HepG2 (cell line): ENCODE data around the gene CERS1. TPM values are rescaled to one million over a fixed set of nuclear protein-coding genes. Genes with fewer than 3 reads are reported as not detected.
A peak's percentile ranks its signal among the peaks of the same experiment; 100 is the strongest.

Source experiments
- ATAC-seq: fragments of 200-7000 bp; cut with Tn5 transposase; 3 replicates; pipeline ENCODE4 v1.9.1; 2020; ENCODE audit warnings: mild to moderate bottlenecking, moderate library complexity
- BruUV-seq: library from RNA; stranded (reverse); fragments of 400-500 nt; replicated peaks from 2 replicates; lab custom pipeline; 2021; lab: Mats Ljungman, UMichigan
- CTCF ChIA-PET: fragments of 300-600 bp; formaldehyde crosslinking; extraction: SDS; loops from one replicate; lab custom pipeline; 2021; ENCODE audit warnings: low total read pairs, inconsistent platforms, low intra/inter-chr PET ratio; lab: Yijun Ruan, JAX
- POLR2A ChIA-PET: fragments of 350-600 bp; sonication (Branson Sonifier 250); formaldehyde crosslinking; loops from one replicate; lab custom pipeline; 2020; ENCODE audit warnings: antibody characterized with exemption, inconsistent platforms; lab: Yijun Ruan, JAX
- DNase-seq: peaks from one replicate; pipeline ENCODE4 v3.0.0-alpha.2; 2015; ENCODE audit warnings: low spot score
- FAIRE-seq: peaks from 3 replicates; lab custom pipeline; 2011; peaks lifted over from hg19 to GRCh38; lab: Jason Lieb, UNC
- H2AFZ ChIP-seq: one replicate; pipeline ENCODE4 v1.6.1; 2011; ENCODE audit warnings: low read length, inconsistent platforms
- H3K27ac ChIP-seq: fragments of 300-600 bp; 3 replicates; pipeline ENCODE4 v1.8.0; 2011; ENCODE audit warnings: mixed run types, mild to moderate bottlenecking, mixed read lengths, low read length, inconsistent platforms; ENCODE audit not compliant: insufficient read depth; ENCODE audit errors: extremely low read length
- H3K27me3 ChIP-seq, 2 experiments: fragments of 200-600 bp in 1 of 2; 2 replicates in 1 of 2; 3 replicates in 1 of 2; pipeline versions ENCODE4 v1.6.0 to v1.8.0; 2011; ENCODE audit warnings: low read length in 2 of 2, mild to moderate bottlenecking in 2 of 2, moderate library complexity in 2 of 2, inconsistent platforms in 1 of 2; ENCODE audit not compliant: insufficient read depth in 2 of 2, control insufficient read depth in 1 of 2
- H3K36me3 ChIP-seq, 2 experiments: fragments of 200-600 bp in 1 of 2; replicated peaks in 1 of 2; 2 replicates in 1 of 2; 3 replicates in 1 of 2; pipeline versions ENCODE4 v1.5.1 to v1.8.0; 2011; ENCODE audit warnings: low read length in 2 of 2, inconsistent platforms in 1 of 2; ENCODE audit not compliant: insufficient read depth in 2 of 2, control insufficient read depth in 1 of 2
- H3K4me1 ChIP-seq: 2 replicates; pipeline ENCODE4 v1.5.1; 2012; ENCODE audit warnings: low read length, inconsistent platforms; ENCODE audit not compliant: insufficient read depth
- H3K4me2 ChIP-seq: 2 replicates; pipeline ENCODE4 v1.6.0; 2011; ENCODE audit warnings: low read depth, low read length, inconsistent platforms
- H3K4me3 ChIP-seq, 3 experiments: fragments of 200-600 bp in 1 of 3; sonication (generic), shearing (Covaris generic) in 1 of 3; replicated peaks in 1 of 3; 2 replicates each; pipeline ENCODE4 v1.5.1; 2011 to 2016; ENCODE audit warnings: low read length in 3 of 3, inconsistent platforms in 2 of 3, low read depth in 2 of 3, mild to moderate bottlenecking in 2 of 3, control low read depth in 1 of 3, mixed read lengths in 1 of 3; ENCODE audit not compliant: insufficient read depth in 1 of 3
- H3K79me2 ChIP-seq: one replicate; pipeline ENCODE4 v1.6.1; 2011; ENCODE audit warnings: low read length, inconsistent platforms; ENCODE audit not compliant: insufficient read depth
- H3K9ac ChIP-seq: 2 replicates; pipeline ENCODE4 v1.6.0; 2011; ENCODE audit warnings: mild to moderate bottlenecking, low read depth, low read length, inconsistent platforms; ENCODE audit not compliant: insufficient read depth
- H3K9me3 ChIP-seq: 2 replicates; pipeline ENCODE4 v1.5.1; 2012; ENCODE audit warnings: mild to moderate bottlenecking, low read length
- H4K20me1 ChIP-seq: 2 replicates; pipeline ENCODE4 v1.6.0; 2011; ENCODE audit warnings: inconsistent platforms, mild to moderate bottlenecking, low read length, moderate library complexity; ENCODE audit not compliant: insufficient read depth
- ATF3 ChIP-seq: sonication (generic); formaldehyde crosslinking; IDR thresholded peaks from 2 replicates; pipeline ENCODE4 v1.4.0; 2020; ENCODE audit warnings: missing genetic modification reagents
- GABPB1 ChIP-seq: IDR thresholded peaks from 2 replicates; pipeline ENCODE4 v1.6.1; 2016; ENCODE audit warnings: mild to moderate bottlenecking, missing genetic modification reagents, moderate library complexity, missing compliant biosample characterization
- HNRNPH1 ChIP-seq: fragments of 200-400 bp; formaldehyde crosslinking; optimal IDR thresholded peaks from 2 replicates; pipeline ENCODE3; 2017; ENCODE audit warnings: mild to moderate bottlenecking, low read depth, low read length
- KDM5B ChIP-seq: sonication (generic); formaldehyde crosslinking; IDR thresholded peaks from 2 replicates; pipeline ENCODE4 v1.4.0; 2020; ENCODE audit warnings: missing genetic modification reagents, mild to moderate bottlenecking, borderline replicate concordance
- NONO ChIP-seq, 2 experiments: fragments of 450-650 bp in 1 of 2; sonication (generic) in 1 of 2; formaldehyde crosslinking in 1 of 2; IDR thresholded peaks in 1 of 2; conservative IDR thresholded peaks in 1 of 2; 2 replicates each; pipeline versions ENCODE4 v1.6.1 to v1.8.0; 2017 to 2022; ENCODE audit warnings: mild to moderate bottlenecking in 1 of 2, missing genetic modification reagents in 1 of 2, moderate library complexity in 1 of 2
- PTBP1 ChIP-seq: fragments of 200-400 bp; formaldehyde crosslinking; IDR thresholded peaks from 2 replicates; pipeline ENCODE4 v1.6.1; 2018; ENCODE audit warnings: low read length, low read depth; ENCODE audit not compliant: poor library complexity, severe bottlenecking
- REL ChIP-seq: sonication (generic); formaldehyde crosslinking; conservative IDR thresholded peaks from 2 replicates; pipeline ENCODE4 v1.8.0; 2022; ENCODE audit warnings: mild to moderate bottlenecking, missing genetic modification reagents, moderate library complexity
- SAP130 ChIP-seq: IDR thresholded peaks from 2 replicates; pipeline ENCODE4 v1.6.1; 2016; ENCODE audit warnings: low read depth
- TRAFD1 ChIP-seq: sonication (generic); formaldehyde crosslinking; IDR thresholded peaks from 2 replicates; pipeline ENCODE4 v1.5.1; 2020; ENCODE audit warnings: missing genetic modification reagents, mild to moderate bottlenecking, borderline replicate concordance
- ZBTB34 ChIP-seq: sonication (generic); formaldehyde crosslinking; IDR thresholded peaks from 2 replicates; pipeline ENCODE4 v1.8.0; 2022; ENCODE audit warnings: mild to moderate bottlenecking, missing genetic modification reagents
- ZMYM3 ChIP-seq: sonication (generic); formaldehyde crosslinking; IDR thresholded peaks from 2 replicates; pipeline ENCODE4 v1.5.1; 2020; ENCODE audit warnings: mild to moderate bottlenecking, missing genetic modification reagents
- ZNF460 ChIP-seq: sonication (generic); formaldehyde crosslinking; IDR thresholded peaks from 2 replicates; pipeline ENCODE4 v1.5.1; 2020; ENCODE audit warnings: missing genetic modification reagents, mild to moderate bottlenecking, borderline replicate concordance
- ZSCAN30 ChIP-seq: sonication (generic); formaldehyde crosslinking; IDR thresholded peaks from 2 replicates; pipeline ENCODE4 v1.5.0; 2020; ENCODE audit warnings: mild to moderate bottlenecking, missing genetic modification reagents
- ZSCAN31 ChIP-seq: sonication (generic); formaldehyde crosslinking; IDR thresholded peaks from 2 replicates; pipeline ENCODE4 v1.5.0; 2020; ENCODE audit warnings: low read depth, mild to moderate bottlenecking, missing genetic modification reagents
- WGBS: methylation state at CpG from one replicate; pipeline ENCODE4 v1.1.6; 2017; ENCODE audit warnings: low lambda C conversion rate; 5-methylcytosine and 5-hydroxymethylcytosine counted together
- in situ Hi-C: cut with HindIII; loops from 2 replicates; pipeline ENCODE4 v1.10.0; 2017; ENCODE audit warnings: low pct_unique_long_range_greater_than_20kb; ENCODE audit not compliant: extremely low pct_ligation_motif_present
- intact Hi-C: fragments of 100-400 bp; cut with micrococcal nuclease; formaldehyde crosslinking; loops from one replicate; pipeline ENCODE4 v1.10.0; 2022; ENCODE audit not compliant: unreplicated experiment
- polyA plus RNA-seq, 8 experiments: library from polyadenylated mRNA; depleted of rRNA in 3 of 8; stranded (reverse) in 7 of 8; unstranded in 1 of 8; fragments of >200 nt; fragmentation: Illumina TruSeq in 4 of 8; extraction: Trizol in 4 of 8; gene quantifications; 2 replicates each; pipeline versions ENCODE4 v1.2.1 to v1.2.3, GENCODE V29; 2011 to 2016; ENCODE audit warnings: low read depth in 4 of 8, missing spikeins in 1 of 8, mixed read lengths in 1 of 8; ENCODE audit not compliant: insufficient read depth in 1 of 8
- total RNA-seq, 5 experiments: library from RNA; depleted of rRNA; stranded (reverse); fragments of >200 nt; fragmentation: Illumina TruSeq; extraction: Trizol; gene quantifications; 2 replicates each; pipeline ENCODE4 v1.2.3, GENCODE V29; 2016; ENCODE audit warnings: low read depth in 1 of 5
- TF ChIP-seq, protein P1 (sequence below): sonication (generic); formaldehyde crosslinking; conservative IDR thresholded peaks from 2 replicates; pipeline ENCODE4 v1.8.0; 2022; ENCODE audit warnings: mild to moderate bottlenecking, moderate library complexity, missing genetic modification reagents
- TF ChIP-seq, protein P2 (sequence below): sonication (generic); formaldehyde crosslinking; IDR thresholded peaks from 2 replicates; pipeline ENCODE4 v1.4.0; 2020; ENCODE audit warnings: mild to moderate bottlenecking, low read depth, missing genetic modification reagents

The CERS1 gene
- total and polyA plus RNA-seq, 2 of the 13 experiments (the other 11 are each of a cell fraction or from before 2014, with no cell fraction given) = 4.6 to 9.8 TPM

DNA sequence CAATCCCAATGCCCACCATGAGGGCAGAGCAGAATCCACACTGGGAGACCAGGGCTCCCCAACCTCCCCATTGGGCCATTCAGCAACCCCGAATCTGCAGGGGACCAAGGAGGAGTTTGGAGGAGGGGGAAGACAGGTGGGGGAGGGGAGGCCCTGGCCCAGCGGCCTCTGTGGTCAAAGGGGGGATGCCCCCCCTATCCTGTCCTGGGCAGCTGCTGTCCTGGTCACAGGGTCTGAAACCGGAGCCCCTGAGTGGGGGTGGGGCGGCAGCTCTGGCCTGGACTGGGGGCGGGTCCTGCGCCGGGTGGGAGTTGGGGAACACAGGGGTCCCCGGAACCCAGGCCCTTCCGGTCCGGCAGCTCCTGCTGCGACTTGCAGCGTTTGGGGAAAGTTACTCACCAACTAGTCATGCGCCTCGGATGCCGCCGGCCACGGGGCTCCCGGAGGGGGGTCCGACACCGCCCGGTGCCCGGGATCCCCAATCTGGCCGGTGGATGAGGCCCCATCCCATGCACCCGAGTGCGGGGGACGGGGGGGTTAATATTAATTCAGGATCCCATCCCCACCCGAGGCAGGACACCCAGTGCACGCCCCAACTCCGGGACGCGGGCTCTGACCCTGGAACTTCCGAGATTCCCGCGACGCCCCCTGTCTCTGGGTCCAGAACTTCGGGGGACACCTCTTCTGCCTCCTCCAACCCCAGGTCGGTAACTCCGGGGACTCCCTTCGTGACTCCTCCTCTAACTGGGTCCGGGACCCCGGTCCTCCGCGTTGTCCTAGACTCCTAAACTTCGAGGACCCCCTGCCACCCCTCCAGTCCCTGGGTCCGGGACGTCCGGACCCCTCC lies 44.2 kb upstream of the CERS1 start:
- ChIA-PET CTCF (interaction anchor here (2.7 kb wide), 1 partner anchor 47 kb away, joined by 13 read pairs; no protein-coding TSS in a partner anchor), POLR2A (interaction anchor here (1.5 to 2.8 kb wide), 2 partner anchors 12 to 21 kb away, joined by 4 to 17 read pairs; partner anchors contain the start of genes COPE and DDX49)
- H3K36me3 ChIP-seq = peaks cover 0 to 1% of the 10 kb centered on the region in 2 experiments; a peak in 1 of 5 replicates
- peak; percentile 17 for ATAC-seq
- no peak for DNase-seq
- no TSS peak for BruUV-seq
- H4K20me1 ChIP-seq = no peaks in the 10 kb centered on the region
- H3K9ac ChIP-seq = peak overlapping the region; percentile 74
- H3K27ac ChIP-seq = no peak overlapping the region
- no peaks in the 10 kb centered on the region for H3K79me2 ChIP-seq
- H3K9me3 ChIP-seq = no peaks in the 10 kb centered on the region
- no peaks in the 10 kb centered on the region for H3K27me3 ChIP-seq
- peak overlapping the region; percentile 90 for H3K4me2 ChIP-seq
- peak overlapping the region; percentile 60 to 85 (median 74) for H3K4me3 ChIP-seq
- intact Hi-C loops (no loop called here), in situ Hi-C loops (loop anchor here (5.0 kb wide), 1 partner anchor 47 kb away; no protein-coding TSS in a partner anchor)
- 42% methylated on average over 2 of the region's 47 CpGs for WGBS
- H3K4me1 ChIP-seq = peaks cover 52% of the 10 kb centered on the region
- FAIRE-seq = no peak
- H2AFZ ChIP-seq = no peak overlapping the region
- TF ChIP-seq PTBP1 (no peak), SAP130 (CRISPR knock-in tag) (peak; percentile 41; the same call in 1 of the 2 replicates), REL (CRISPR knock-in tag) (no peak), TRAFD1 (CRISPR knock-in tag) (0 out of 2 replicates have a peak, but pooled peaks have one; percentile 51), ZNF460 (no peak), ATF3 (CRISPR knock-in tag) (no peak), ZSCAN31 (CRISPR knock-in tag) (peak; percentile 14; the same call in 1 of the 2 replicates), KDM5B (0 out of 2 replicates have a peak, but pooled peaks have one; percentile 18), GABPB1 (peak; percentile 60; the same call in 1 of the 2 replicates), ZMYM3 (CRISPR knock-in tag) (no peak), HNRNPH1 (no peak), ZBTB34 (no peak), NONO (IDR thresholded peaks at IDR 0.05) (no peak), NONO (CRISPR knock-in tag; conservative IDR thresholded peaks at IDR 0.05) (no peak), ZSCAN30 (CRISPR knock-in tag) (no peak)
- TF ChIP-seq, protein P1, sequence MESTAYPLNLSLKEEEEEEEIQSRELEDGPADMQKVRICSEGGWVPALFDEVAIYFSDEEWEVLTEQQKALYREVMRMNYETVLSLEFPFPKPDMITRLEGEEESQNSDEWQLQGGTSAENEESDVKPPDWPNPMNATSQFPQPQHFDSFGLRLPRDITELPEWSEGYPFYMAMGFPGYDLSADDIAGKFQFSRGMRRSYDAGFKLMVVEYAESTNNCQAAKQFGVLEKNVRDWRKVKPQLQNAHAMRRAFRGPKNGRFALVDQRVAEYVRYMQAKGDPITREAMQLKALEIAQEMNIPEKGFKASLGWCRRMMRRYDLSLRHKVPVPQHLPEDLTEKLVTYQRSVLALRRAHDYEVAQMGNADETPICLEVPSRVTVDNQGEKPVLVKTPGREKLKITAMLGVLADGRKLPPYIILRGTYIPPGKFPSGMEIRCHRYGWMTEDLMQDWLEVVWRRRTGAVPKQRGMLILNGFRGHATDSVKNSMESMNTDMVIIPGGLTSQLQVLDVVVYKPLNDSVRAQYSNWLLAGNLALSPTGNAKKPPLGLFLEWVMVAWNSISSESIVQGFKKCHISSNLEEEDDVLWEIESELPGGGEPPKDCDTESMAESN (CRISPR knock-in tag) = 0 out of 2 replicates have a peak, but pooled peaks have one; percentile 29
- TF ChIP-seq, protein P2, sequence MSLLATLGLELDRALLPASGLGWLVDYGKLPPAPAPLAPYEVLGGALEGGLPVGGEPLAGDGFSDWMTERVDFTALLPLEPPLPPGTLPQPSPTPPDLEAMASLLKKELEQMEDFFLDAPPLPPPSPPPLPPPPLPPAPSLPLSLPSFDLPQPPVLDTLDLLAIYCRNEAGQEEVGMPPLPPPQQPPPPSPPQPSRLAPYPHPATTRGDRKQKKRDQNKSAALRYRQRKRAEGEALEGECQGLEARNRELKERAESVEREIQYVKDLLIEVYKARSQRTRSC (CRISPR knock-in tag) = no peak
